GM12874 (cell line): ENCODE measurements around the gene TACC3.

ENCODE experiments used
- TF ChIP-seq, protein P1 (sequence below): IDR thresholded peaks from 2 replicates; pipeline ENCODE4 v1.5.1; 2011; ENCODE audit warnings: low read depth, mild to moderate bottlenecking, control low read depth, low read length, moderate library complexity; ENCODE audit not compliant: insufficient read depth

The TACC3 gene

GRCh38 chr4:1728061-1728980 is 7.0 kb downstream of the TACC3 start:
- TF ChIP-seq, protein P1, sequence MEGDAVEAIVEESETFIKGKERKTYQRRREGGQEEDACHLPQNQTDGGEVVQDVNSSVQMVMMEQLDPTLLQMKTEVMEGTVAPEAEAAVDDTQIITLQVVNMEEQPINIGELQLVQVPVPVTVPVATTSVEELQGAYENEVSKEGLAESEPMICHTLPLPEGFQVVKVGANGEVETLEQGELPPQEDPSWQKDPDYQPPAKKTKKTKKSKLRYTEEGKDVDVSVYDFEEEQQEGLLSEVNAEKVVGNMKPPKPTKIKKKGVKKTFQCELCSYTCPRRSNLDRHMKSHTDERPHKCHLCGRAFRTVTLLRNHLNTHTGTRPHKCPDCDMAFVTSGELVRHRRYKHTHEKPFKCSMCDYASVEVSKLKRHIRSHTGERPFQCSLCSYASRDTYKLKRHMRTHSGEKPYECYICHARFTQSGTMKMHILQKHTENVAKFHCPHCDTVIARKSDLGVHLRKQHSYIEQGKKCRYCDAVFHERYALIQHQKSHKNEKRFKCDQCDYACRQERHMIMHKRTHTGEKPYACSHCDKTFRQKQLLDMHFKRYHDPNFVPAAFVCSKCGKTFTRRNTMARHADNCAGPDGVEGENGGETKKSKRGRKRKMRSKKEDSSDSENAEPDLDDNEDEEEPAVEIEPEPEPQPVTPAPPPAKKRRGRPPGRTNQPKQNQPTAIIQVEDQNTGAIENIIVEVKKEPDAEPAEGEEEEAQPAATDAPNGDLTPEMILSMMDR = no peak

DNA sequence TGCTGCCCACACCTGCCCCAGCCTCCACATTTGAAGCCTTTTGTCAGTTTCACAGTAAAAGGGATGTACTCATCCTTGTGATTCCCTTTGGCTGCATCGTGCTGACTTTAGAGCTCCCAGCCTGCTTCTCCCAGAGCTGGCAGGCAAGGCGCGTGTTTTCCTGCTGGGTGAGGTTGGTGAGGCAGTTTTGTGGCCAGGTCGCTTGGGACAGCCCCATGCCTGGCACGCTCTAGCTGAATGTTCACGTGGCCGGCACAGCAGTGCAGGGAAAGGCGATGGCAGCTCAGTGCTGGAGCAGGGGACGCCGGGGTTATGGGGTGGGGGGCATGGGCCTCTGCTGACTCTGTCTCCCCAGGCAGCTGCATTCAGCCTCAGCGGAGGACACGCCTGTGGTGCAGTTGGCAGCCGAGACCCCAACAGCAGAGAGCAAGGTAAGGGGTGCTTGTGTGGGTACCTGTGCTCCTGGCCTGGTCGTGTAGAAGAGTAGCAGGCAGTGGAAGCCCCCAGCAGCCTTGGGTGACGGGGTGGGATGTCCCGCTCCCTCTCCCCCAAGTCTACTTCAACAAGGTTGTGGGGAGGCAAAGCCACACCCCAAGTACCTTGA is 9.3 kb downstream of the TACC3 start:
- TF ChIP-seq, protein P1 = no peak

DNA sequence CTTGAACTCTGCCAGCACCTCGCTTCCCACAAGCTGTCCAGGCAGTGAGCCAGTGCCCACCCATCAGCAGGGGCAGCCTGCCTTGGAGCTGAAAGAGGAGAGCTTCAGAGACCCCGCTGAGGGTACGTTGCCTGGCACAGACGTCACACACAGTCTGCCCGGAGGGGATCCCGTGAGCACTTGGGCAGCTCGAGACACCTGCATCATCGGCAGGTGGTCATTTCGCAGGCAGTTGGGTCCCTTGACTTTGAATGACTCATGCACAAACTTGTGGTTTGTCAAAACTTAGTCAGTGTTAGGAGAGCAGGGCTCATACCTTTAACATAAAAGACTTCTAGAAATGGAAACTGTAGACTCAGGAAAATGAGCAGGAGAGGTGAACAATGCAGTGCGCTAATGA is 9.9 kb downstream of the TACC3 start:
- TF ChIP-seq, protein P1 = no peak

GRCh38 chr4:1732911-1733310 is 11.6 kb downstream of the TACC3 start:
- TF ChIP-seq, protein P1 = no peak

- TF ChIP-seq, protein P1 = no peak
These were observed 13.9 kb downstream of the TACC3 start for GRCh38 chr4:1735215-1735614.

GRCh38 chr4:1736812-1737211 is 15.5 kb downstream of the TACC3 start:
- TF ChIP-seq, protein P1 = no peak

- TF ChIP-seq, protein P1 = no peak
These were observed 16.3 kb downstream of the TACC3 start for GRCh38 chr4:1737666-1738065.
